Nephron progenitor cell (in vitro differentiated cells): ENCODE results near the gene LCE3D.
"Not testable (repeated sequence)": the region's sequence is repeated elsewhere in the genome, so short reads cannot be mapped to it uniquely, and the experiment has no call there.

Experiments
- DNase-seq: peaks from one replicate; pipeline ENCODE4 v3.0.0; 2021
- H3K27ac Mint-ChIP-seq: 2 replicates; pipeline ENCODE4 v1.8.0; 2021; ENCODE audit warnings: mild to moderate bottlenecking, moderate library complexity, mixed read lengths
- H3K27me3 Mint-ChIP-seq: 2 replicates; pipeline ENCODE4 v1.8.0; 2021; ENCODE audit warnings: mild to moderate bottlenecking, low read depth, mixed read lengths; ENCODE audit not compliant: poor library complexity
- H3K36me3 Mint-ChIP-seq: 2 replicates; pipeline ENCODE4 v1.8.0; 2021; ENCODE audit warnings: low read depth, mixed read lengths
- H3K4me1 Mint-ChIP-seq: 2 replicates; pipeline ENCODE4 v1.8.0; 2021; ENCODE audit warnings: mixed read lengths
- H3K4me3 Mint-ChIP-seq: 2 replicates; pipeline ENCODE4 v1.8.0; 2021; ENCODE audit warnings: mild to moderate bottlenecking, moderate library complexity, mixed read lengths
- H3K9me3 Mint-ChIP-seq: 2 replicates; pipeline ENCODE4 v1.8.0; 2021; ENCODE audit warnings: mild to moderate bottlenecking, moderate library complexity, mixed read lengths
- CTCF ChIP-seq: fragments of 200-600 bp; sonication (generic); IDR thresholded peaks from 2 replicates; pipeline ENCODE4 v1.5.0; 2021; ENCODE audit warnings: antibody characterized with exemption

LCE3D gene

GRCh38 chr1:152566681-152567080 lies 13.6 kb downstream of the LCE3D start, which contains the start of gene LCE3E:
TSS of gene LCE3E (minus strand) at chr1:152566780. CDS start at chr1:152566208, 572 bp downstream.
- no peak for DNase-seq
- no peak for TF ChIP-seq CTCF
- H3K27ac Mint-ChIP-seq = no peak within 1 kb of the TSS
- no peaks in the 10 kb centered on the region for H3K36me3 Mint-ChIP-seq
- H3K4me3 Mint-ChIP-seq = no peak within 1 kb of the TSS
- peaks cover 2% of the 10 kb centered on the region for H3K27me3 Mint-ChIP-seq
- H3K9me3 Mint-ChIP-seq = peaks cover 94% of the 10 kb centered on the region
- H3K4me1 Mint-ChIP-seq = no peaks in the 10 kb centered on the region

- DNase-seq = no peak
- Mint-ChIP-seq H3K9me3 (peaks cover 94% of the 10 kb centered on the region), H3K36me3 (no peaks in the 10 kb centered on the region), H3K4me1 (no peaks in the 10 kb centered on the region), H3K27ac (no peak overlapping the region), H3K4me3 (no peak overlapping the region), H3K27me3 (peaks cover 2% of the 10 kb centered on the region)
- no peak for TF ChIP-seq CTCF
Observed at GRCh38 chr1:152565535-152566215, 14.6 kb downstream of the LCE3D start.

DNA sequence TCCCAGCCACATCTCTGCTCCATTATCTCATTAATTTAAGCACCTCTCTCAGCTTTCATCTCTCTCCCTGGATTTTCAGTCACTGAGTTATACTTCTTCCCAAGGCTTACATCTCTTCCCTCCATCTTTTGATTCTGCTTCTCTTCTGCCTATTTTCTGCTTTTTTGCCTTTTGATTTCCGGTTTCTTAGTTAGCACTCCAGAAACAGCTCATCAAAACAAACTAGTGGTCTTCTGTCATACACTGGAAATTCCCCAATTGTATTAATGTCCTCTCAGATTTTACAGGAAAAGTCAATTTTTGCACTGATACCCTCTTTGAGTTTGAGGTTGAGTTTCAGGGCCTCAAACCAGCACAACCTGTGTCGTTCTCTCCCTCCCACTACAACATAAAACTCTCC lies 15.2 kb downstream of the LCE3D start:
- no peaks in the 10 kb centered on the region for H3K4me1 Mint-ChIP-seq
- H3K4me3 Mint-ChIP-seq = no peak overlapping the region
- no peak for TF ChIP-seq CTCF
- H3K36me3 Mint-ChIP-seq = no peaks in the 10 kb centered on the region
- peaks cover 89% of the 10 kb centered on the region for H3K9me3 Mint-ChIP-seq
- DNase-seq = no peak
- peaks cover 2% of the 10 kb centered on the region for H3K27me3 Mint-ChIP-seq
- no peak overlapping the region for H3K27ac Mint-ChIP-seq

- DNase-seq, H3K36me3 Mint-ChIP-seq, H3K4me1 Mint-ChIP-seq, H3K27ac Mint-ChIP-seq, H3K27me3 Mint-ChIP-seq, H3K4me3 Mint-ChIP-seq: not testable (repeated sequence)
- peaks cover 71% of the 10 kb centered on the region for H3K9me3 Mint-ChIP-seq
Observed at GRCh38 chr1:152548358-152548757, 32.0 kb downstream of the LCE3D start.

DNA sequence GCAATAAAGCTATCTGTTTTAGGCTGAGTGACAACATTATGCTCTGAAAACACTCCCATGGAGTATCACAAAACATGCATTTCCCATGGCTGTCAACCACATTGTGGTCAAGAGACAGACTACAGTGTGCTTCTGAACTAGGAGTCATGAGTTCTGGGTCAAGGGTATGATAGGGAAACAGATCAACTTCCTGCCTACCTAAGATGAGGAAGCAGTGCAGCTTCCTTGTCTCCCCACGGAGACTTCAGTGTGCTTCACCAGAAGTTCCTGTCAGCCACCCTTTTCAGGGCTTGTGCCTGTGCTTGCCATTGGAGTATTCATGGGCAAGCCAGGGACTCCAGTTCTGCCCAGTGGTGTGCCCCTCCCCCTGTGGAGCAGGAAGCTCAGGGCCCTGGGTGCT lies 33.6 kb downstream of the LCE3D start:
- Mint-ChIP-seq H3K36me3 (no peaks in the 10 kb centered on the region), H3K27ac (no peak overlapping the region), H3K4me3 (no peak overlapping the region), H3K27me3 (no peaks in the 10 kb centered on the region), H3K9me3 (peaks cover 76% of the 10 kb centered on the region), H3K4me1 (no peaks in the 10 kb centered on the region)
- no peak for TF ChIP-seq CTCF
- no peak for DNase-seq

- no peaks in the 10 kb centered on the region for H3K27me3 Mint-ChIP-seq
- H3K4me1 Mint-ChIP-seq = no peaks in the 10 kb centered on the region
- no peak overlapping the region for H3K4me3 Mint-ChIP-seq
- TF ChIP-seq CTCF = no peak
- peaks cover 81% of the 10 kb centered on the region for H3K9me3 Mint-ChIP-seq
- H3K36me3 Mint-ChIP-seq = no peaks in the 10 kb centered on the region
- H3K27ac Mint-ChIP-seq = no peak overlapping the region
- DNase-seq = no peak
Observed at GRCh38 chr1:152543820-152544219, 36.5 kb downstream of the LCE3D start.
